ENCODE data around the gene FBXL4. TPM values are rescaled to one million over a fixed set of nuclear protein-coding genes. Genes with fewer than 3 reads are reported as not detected.

FBXL4 gene
- 5.5 to 7.2 TPM (median 6.4 TPM) in 5 replicates for total RNA-seq (2022; extraction: Qiagen RNA extraction)

DNA sequence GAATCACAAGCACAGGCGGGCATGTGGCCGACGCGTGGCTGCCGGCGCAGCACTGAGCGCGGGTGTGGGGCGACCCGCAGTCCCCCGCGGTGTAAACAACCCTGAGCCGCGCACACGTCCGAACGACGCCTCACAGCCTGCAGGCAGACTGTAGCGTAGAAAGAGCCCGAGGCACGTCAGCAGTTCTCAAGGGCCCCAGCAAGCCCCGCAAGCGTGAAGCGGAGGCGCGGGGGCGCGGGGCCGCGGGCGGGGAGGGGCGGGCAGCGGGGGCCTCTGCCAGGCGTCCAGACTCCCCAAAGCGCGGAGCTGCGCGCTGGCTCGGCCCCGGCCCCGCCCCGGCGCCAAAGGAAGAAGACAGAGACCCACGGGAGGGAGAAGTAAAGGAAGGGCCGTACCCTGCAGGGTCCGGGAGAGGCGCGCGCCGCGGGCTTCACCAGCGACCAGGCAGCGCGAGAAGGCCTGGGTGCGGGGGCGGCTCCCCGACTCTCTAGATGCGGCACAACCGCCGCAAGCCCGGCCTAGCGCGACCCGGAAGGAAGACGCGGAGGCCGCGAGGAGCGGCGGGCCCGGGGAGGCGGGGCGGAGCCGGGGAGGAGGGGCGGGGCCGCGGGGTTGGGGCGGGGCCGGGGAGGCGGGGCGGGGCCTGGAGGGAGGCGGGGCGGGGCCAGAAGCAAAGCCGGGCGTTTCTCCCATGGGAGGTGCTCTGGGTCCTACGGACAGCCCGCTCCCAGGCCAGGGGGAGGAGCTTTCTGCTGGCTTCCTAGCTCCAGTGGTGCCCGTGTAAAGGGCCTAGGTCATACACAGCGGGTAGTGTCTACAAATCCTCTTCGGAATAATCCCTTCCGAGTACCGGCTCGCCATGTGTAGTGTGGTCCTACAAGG is at the start of gene FBXL4:
Gene FBXL4, minus strand, starts transcription at position 536 of the 882 bp plus-strand sequence. CDS start 20,958 bp downstream, outside the sequence.

DNA sequence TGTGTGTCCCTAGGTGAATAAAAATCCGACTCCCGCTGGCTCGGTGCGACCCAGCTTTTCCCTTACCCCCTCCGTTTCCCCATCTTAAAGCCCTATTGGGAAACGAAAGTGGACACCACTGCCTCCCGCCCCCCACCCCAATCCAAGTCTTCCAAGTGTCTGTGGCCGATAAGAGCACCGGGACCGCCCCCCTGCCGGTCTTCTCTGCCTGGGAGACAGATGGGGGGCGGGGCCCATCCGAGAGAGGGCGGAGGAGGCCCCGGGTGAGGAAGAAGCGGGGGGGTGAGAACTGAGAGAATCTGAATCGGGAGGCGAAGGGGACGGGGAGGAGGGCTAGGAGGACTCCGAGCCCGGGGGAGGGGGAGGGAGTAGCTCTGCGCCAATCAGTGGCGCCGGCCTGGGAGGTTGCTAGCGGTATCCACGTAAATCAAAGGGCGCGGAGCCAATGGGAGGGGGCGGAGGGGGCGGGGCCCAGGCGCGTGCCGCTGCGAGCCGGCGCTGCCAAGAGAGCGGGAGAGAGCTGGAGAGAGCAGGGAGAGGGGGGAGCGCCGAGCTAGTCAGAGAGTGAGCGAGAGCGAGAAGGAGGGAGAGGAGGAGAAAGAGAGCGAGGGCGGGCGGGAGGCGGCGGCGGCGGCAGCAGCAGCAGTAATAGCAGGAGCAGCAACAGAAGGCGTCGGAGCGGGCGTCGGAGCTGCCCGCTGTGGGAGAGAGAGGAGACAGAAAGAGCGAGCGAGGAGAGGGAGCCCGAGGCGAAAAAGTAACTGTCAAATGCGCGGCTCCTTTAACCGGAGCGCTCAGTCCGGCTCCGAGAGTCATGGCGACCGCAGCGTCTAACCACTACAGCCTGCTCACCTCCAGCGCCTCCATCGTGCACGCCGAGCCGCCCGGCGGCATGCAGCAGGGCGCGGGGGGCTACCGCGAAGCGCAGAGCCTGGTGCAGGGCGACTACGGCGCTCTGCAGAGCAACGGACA is 113.4 kb downstream of the FBXL4 start, which contains the start of gene POU3F2:
Gene POU3F2, plus strand, starts transcription at position 515 of the 972 bp plus-strand sequence. Its CDS starts 300 bp downstream, at position 815.

Other genes starting within 250 kb of the FBXL4 start
- 0.01 to 0.02 TPM in 2 of 5 replicates, not detected in the others for gene POU3F2, start 113.4 kb downstream of the FBXL4 start, total RNA-seq (2022; extraction: Qiagen RNA extraction)

Measured in A549 treated with CORT108297 at 1 μM for 4 hours (cell line).